Lower lobe of right lung (tissue), 2 donors: Measurements from ENCODE around the gene GATAD2B. TPM values are rescaled to one million over a fixed set of nuclear protein-coding genes. Genes with fewer than 3 reads are reported as not detected.

Experiments used
- ATAC-seq, 2 donors: fragments of 200-7000 bp; cut with Tn5 transposase; one replicate each; pipeline ENCODE4 v1.9.1; 2020 to 2022; ENCODE audit warnings: mild to moderate bottlenecking in 2 of 2, moderate library complexity in 2 of 2
- DNase-seq: peaks from one replicate; pipeline ENCODE4 v3.0.0-alpha.2; 2020
- H3K27ac ChIP-seq: fragments of 200-600 bp; one replicate; pipeline ENCODE4 v1.8.0; 2022
- H3K27me3 ChIP-seq: fragments of 200-600 bp; one replicate; pipeline ENCODE4 v1.8.0; 2022; ENCODE audit warnings: low read depth
- H3K36me3 ChIP-seq: fragments of 200-600 bp; one replicate; pipeline ENCODE4 v1.8.0; 2022; ENCODE audit warnings: mild to moderate bottlenecking
- H3K4me1 ChIP-seq: fragments of 200-600 bp; one replicate; pipeline ENCODE4 v1.8.0; 2022
- H3K4me3 ChIP-seq: fragments of 200-600 bp; one replicate; pipeline ENCODE4 v1.8.0; 2022; ENCODE audit warnings: mild to moderate bottlenecking
- H3K9me3 ChIP-seq: fragments of 200-600 bp; one replicate; pipeline ENCODE4 v1.8.0; 2022
- CTCF ChIP-seq: fragments of 200-600 bp; IDR thresholded peaks from one replicate; pipeline ENCODE4 v1.8.0; 2022; ENCODE audit warnings: antibody characterized with exemption, mild to moderate bottlenecking
- intact Hi-C: fragments of 100-400 bp; cut with DNase I; formaldehyde crosslinking; loops from one replicate; pipeline ENCODE4 v1.11.0; 2022
- total RNA-seq: library from RNA; stranded (reverse); fragmentation: NEBNext Ultra II Directional; extraction: Animal tissue kit (Norgen Biotek cat#: 25700); gene quantifications from one replicate; pipeline ENCODE4 v1.2.1, GENCODE V29; 2021
- donor health status: DM: no; HTN: yes; CAD: no; lungs with severe emphysema.

The GATAD2B gene
- total RNA-seq, 1 donor from 2014 or later: 50.2 TPM

- H3K27me3 ChIP-seq: no peaks in the 10 kb centered on the region
- H3K36me3 ChIP-seq: no peaks in the 10 kb centered on the region
- DNase-seq (no peak), ATAC-seq (no peak)
- no peaks in the 10 kb centered on the region for H3K9me3 ChIP-seq
- no peak for TF ChIP-seq CTCF
- H3K4me3 ChIP-seq: no peak overlapping the region
- peaks cover 34% of the 10 kb centered on the region for H3K4me1 ChIP-seq
- intact Hi-C loops: no loop called here
- H3K27ac ChIP-seq: no peak overlapping the region
Observed at GRCh38 chr1:153880024-153880423, 42.7 kb downstream of the GATAD2B start.

GRCh38 chr1:153877112-153877511, 45.7 kb downstream of the GATAD2B start:
- DNase-seq (no peak), ATAC-seq (no peak)
- Histone ChIP-seq H3K27me3 (no peaks in the 10 kb centered on the region), H3K9me3 (no peaks in the 10 kb centered on the region), H3K27ac (no peak overlapping the region), H3K4me3 (no peak overlapping the region), H3K36me3 (no peaks in the 10 kb centered on the region), H3K4me1 (peaks cover 37% of the 10 kb centered on the region)
- intact Hi-C loops: no loop called here
- TF ChIP-seq CTCF: no peak

GRCh38 chr1:153872934-153873333, 49.8 kb downstream of the GATAD2B start:
- H3K27me3 ChIP-seq: no peaks in the 10 kb centered on the region
- no peak overlapping the region for H3K27ac ChIP-seq
- no peak for DNase-seq
- peaks cover 26% of the 10 kb centered on the region for H3K4me1 ChIP-seq
- H3K36me3 ChIP-seq: no peaks in the 10 kb centered on the region
- H3K4me3 ChIP-seq: no peak overlapping the region
- TF ChIP-seq CTCF: no peak
- H3K9me3 ChIP-seq: no peaks in the 10 kb centered on the region
- ATAC-seq: no peak
- intact Hi-C loops: no loop called here

- Histone ChIP-seq H3K27me3 (no peaks in the 10 kb centered on the region), H3K27ac (no peak overlapping the region), H3K36me3 (no peaks in the 10 kb centered on the region), H3K9me3 (no peaks in the 10 kb centered on the region), H3K4me1 (peaks cover 26% of the 10 kb centered on the region), H3K4me3 (no peak overlapping the region)
- intact Hi-C loops: no loop called here
- ATAC-seq (no peak), DNase-seq (no peak)
- no peak for TF ChIP-seq CTCF
Observed at GRCh38 chr1:153872331-153872730, 50.4 kb downstream of the GATAD2B start.

- DNase-seq (no peak), ATAC-seq (no peak)
- Histone ChIP-seq H3K9me3 (no peaks in the 10 kb centered on the region), H3K27me3 (no peaks in the 10 kb centered on the region), H3K27ac (no peak overlapping the region), H3K36me3 (no peaks in the 10 kb centered on the region), H3K4me1 (peaks cover 30% of the 10 kb centered on the region), H3K4me3 (no peak overlapping the region)
- intact Hi-C loops: no loop called here
- no peak for TF ChIP-seq CTCF
Observed at GRCh38 chr1:153869486-153869885, 53.3 kb downstream of the GATAD2B start.
